ENCODE measurements around the gene HIVEP3.
A peak's percentile ranks its signal among the peaks of the same experiment; 100 is the strongest.
"Not testable (repeated sequence)": the region's sequence is repeated elsewhere in the genome, so short reads cannot be mapped to it uniquely, and the experiment has no call there.

HIVEP3 gene

GRCh38 chr1:41558761-41559171 is 360.0 kb downstream of the HIVEP3 start:
- DNase-seq (ENCODE audit: low read depth): no peak
- no peak overlapping the region for H3K4me3 ChIP-seq (ENCODE audit: low read length)
- TF ChIP-seq CTCF (IDR thresholded peaks at IDR 0.05; ENCODE audit: insufficient read depth, low read depth, low read length, missing control alignments): no peak

GRCh38 chr1:41557751-41558455 is 360.8 kb downstream of the HIVEP3 start:
- no peak for TF ChIP-seq CTCF (IDR thresholded peaks at IDR 0.05; ENCODE audit: insufficient read depth, low read depth, low read length, missing control alignments)
- DNase-seq (ENCODE audit: low read depth): no peak
- no peak overlapping the region for H3K4me3 ChIP-seq (ENCODE audit: low read length)

GRCh38 chr1:41554746-41555145 is 364.0 kb downstream of the HIVEP3 start:
- DNase-seq (ENCODE audit: low read depth); H3K4me3 ChIP-seq (ENCODE audit: low read length): not testable (repeated sequence)

- TF ChIP-seq CTCF (IDR thresholded peaks at IDR 0.05; ENCODE audit: insufficient read depth, low read depth, low read length, missing control alignments): no peak
- peak; percentile 60 for DNase-seq (ENCODE audit: low read depth)
- no peak overlapping the region for H3K4me3 ChIP-seq (ENCODE audit: low read length)
Measured at GRCh38 chr1:41547781-41548560, 370.8 kb downstream of the HIVEP3 start.

- no peak for TF ChIP-seq CTCF (IDR thresholded peaks at IDR 0.05; ENCODE audit: insufficient read depth, low read depth, low read length, missing control alignments)
- no peak overlapping the region for H3K4me3 ChIP-seq (ENCODE audit: low read length)
- no peak for DNase-seq (ENCODE audit: low read depth)
Measured at GRCh38 chr1:41547336-41547735, 371.4 kb downstream of the HIVEP3 start.

- no peak overlapping the region for H3K4me3 ChIP-seq (ENCODE audit: low read length)
- no peak for DNase-seq (ENCODE audit: low read depth)
- no peak for TF ChIP-seq CTCF (IDR thresholded peaks at IDR 0.05; ENCODE audit: insufficient read depth, low read depth, low read length, missing control alignments)
Measured at GRCh38 chr1:41546833-41547135, 371.9 kb downstream of the HIVEP3 start.

GRCh38 chr1:41545996-41546832 is 372.5 kb downstream of the HIVEP3 start:
- TF ChIP-seq CTCF (IDR thresholded peaks at IDR 0.05; ENCODE audit: insufficient read depth, low read depth, low read length, missing control alignments): no peak
- no peak overlapping the region for H3K4me3 ChIP-seq (ENCODE audit: low read length)

More at GRCh38 chr1:41545996-41546832, 372.5 kb downstream of the HIVEP3 start:
- DNase-seq (ENCODE audit: low read depth): no peak

All from epithelial cell of esophagus (primary cell).